K562 (cell line): ENCODE results near the gene PIP5K1B. TPM values are rescaled to one million over a fixed set of nuclear protein-coding genes. Genes with fewer than 3 reads are reported as not detected.

Experiments used
- CLOCK ChIP-seq: fragments of 250-450 bp; sonication (Bioruptor Pico); IDR thresholded peaks from 2 replicates; pipeline ENCODE4 v1.4.0; 2020; ENCODE audit warnings: mild to moderate bottlenecking, moderate library complexity, borderline replicate concordance
- CXXC5 ChIP-seq: fragments of 250-450 bp; sonication (Bioruptor Pico); IDR thresholded peaks from 2 replicates; pipeline ENCODE4 v1.8.0; 2022; ENCODE audit warnings: inconsistent platforms, mild to moderate bottlenecking, moderate library complexity
- HNRNPK ChIP-seq: fragments of 200-400 bp; formaldehyde crosslinking; IDR thresholded peaks from one replicate; pipeline ENCODE4 v1.6.1; 2018; ENCODE audit warnings: mild to moderate bottlenecking, low read depth, low read length; ENCODE audit not compliant: poor library complexity, severe bottlenecking
- MLX ChIP-seq, 2 experiments: fragments of 450-650 bp in 1 of 2; sonication (generic) in 1 of 2; formaldehyde crosslinking; conservative IDR thresholded peaks; 2 replicates each; pipeline versions ENCODE4 v1.4.0 to v1.8.1; 2020 to 2022; ENCODE audit warnings: mild to moderate bottlenecking in 1 of 2, missing genetic modification reagents in 1 of 2
- POLR2H ChIP-seq: IDR thresholded peaks from 2 replicates; pipeline ENCODE4 v1.6.1; 2016; ENCODE audit warnings: missing genetic modification characterization, low read depth, mild to moderate bottlenecking, control low read depth, missing compliant biosample characterization, moderate library complexity
- PRDM10 ChIP-seq: fragments of 450-650 bp; IDR thresholded peaks from 2 replicates; pipeline ENCODE4 v1.6.1; 2018; ENCODE audit not compliant: partially characterized antibody
- RFX7 ChIP-seq: fragments of 250-450 bp; sonication (Bioruptor Pico); IDR thresholded peaks from 2 replicates; pipeline ENCODE4 v1.5.1; 2021; ENCODE audit warnings: mild to moderate bottlenecking
- SMARCA5 ChIP-seq: fragments of 450-650 bp; IDR thresholded peaks from 2 replicates; pipeline ENCODE4 v1.6.1; 2016
- ZBTB34 ChIP-seq: fragments of 250-450 bp; sonication (Bioruptor Pico); IDR thresholded peaks from 2 replicates; pipeline ENCODE4 v1.8.0; 2021; ENCODE audit warnings: mild to moderate bottlenecking, moderate library complexity
- ZEB2 ChIP-seq: fragments of 450-650 bp; IDR thresholded peaks from 2 replicates; pipeline ENCODE4 v1.6.1; 2016
- ZFPM2 ChIP-seq: fragments of 250-450 bp; sonication (Bioruptor Pico); IDR thresholded peaks from 2 replicates; pipeline ENCODE4 v1.5.1; 2022; ENCODE audit warnings: mild to moderate bottlenecking
- ZNF766 ChIP-seq: fragments of 200-800 bp; sonication (Bioruptor generic); conservative IDR thresholded peaks from 2 replicates; pipeline ENCODE4 v1.6.1; 2016; ENCODE audit warnings: missing genetic modification characterization, missing compliant biosample characterization
- polyA plus RNA-seq, 8 experiments: library from polyadenylated mRNA; depleted of rRNA in 4 of 8; stranded (reverse) in 5 of 8; unstranded in 3 of 8; fragments of >200 nt; fragmentation: Nextera tagmentation in 2 of 8; fragmentation: Illumina TruSeq in 1 of 8; extraction: Ambion mirVana in 2 of 8; extraction: Trizol in 1 of 8; gene quantifications; 2 replicates each; pipeline versions ENCODE4 v1.2.1 to v1.2.3, GENCODE V29; 2011 to 2014; ENCODE audit warnings: inconsistent platforms in 1 of 8, missing spikeins in 1 of 8
- total RNA-seq, 7 experiments: library from RNA; depleted of rRNA in 6 of 7; stranded (reverse); fragments of >200 nt in 6 of 7; fragmentation: Illumina TruSeq in 2 of 7; extraction: Trizol in 2 of 7; gene quantifications; 2 replicates each; pipeline versions ENCODE4 v1.2.1 to v1.2.3, GENCODE V29; 2011 to 2021; ENCODE audit warnings: low replicate concordance in 1 of 7

The PIP5K1B gene
- total and polyA plus RNA-seq, 9 of the 15 experiments (the other 6 are each of a cell fraction or from before 2014, with no cell fraction given): 3.1 to 12.9 (median 7.4) TPM

GRCh38 chr9:69036309-69036708, 331.3 kb downstream of the PIP5K1B start (continued):
- TF ChIP-seq PRDM10 (peak; percentile 2), ZBTB34 (CRISPR knock-in tag) (no peak), ZNF766 (CRISPR knock-in tag) (no peak), ZFPM2 (no peak), SMARCA5 (peak; percentile 84), RFX7 (CRISPR knock-in tag) (no peak), POLR2H (tag) (no peak), MLX (CRISPR knock-in tag; conservative IDR thresholded peaks at IDR 0.05) (no peak), CXXC5 (CRISPR knock-in tag) (no peak), ZEB2 (no peak), CLOCK (CRISPR knock-in tag) (no peak), HNRNPK (no peak)
